Posterior cingulate gyrus (tissue), 11 donors: ENCODE measurements around the gene PGF.

ENCODE experiments used
- DNase-seq, 10 donors: peaks; one replicate each; pipeline versions ENCODE4 v3.0.0 to v3.0.0-alpha.2; 2020 to 2021; ENCODE audit warnings: mixed read lengths in 3 of 10
- intact Hi-C: fragments of 100-400 bp; cut with DNase I; formaldehyde crosslinking; loops from one replicate; pipeline ENCODE4 v1.15.1; 2023

The PGF gene

DNA sequence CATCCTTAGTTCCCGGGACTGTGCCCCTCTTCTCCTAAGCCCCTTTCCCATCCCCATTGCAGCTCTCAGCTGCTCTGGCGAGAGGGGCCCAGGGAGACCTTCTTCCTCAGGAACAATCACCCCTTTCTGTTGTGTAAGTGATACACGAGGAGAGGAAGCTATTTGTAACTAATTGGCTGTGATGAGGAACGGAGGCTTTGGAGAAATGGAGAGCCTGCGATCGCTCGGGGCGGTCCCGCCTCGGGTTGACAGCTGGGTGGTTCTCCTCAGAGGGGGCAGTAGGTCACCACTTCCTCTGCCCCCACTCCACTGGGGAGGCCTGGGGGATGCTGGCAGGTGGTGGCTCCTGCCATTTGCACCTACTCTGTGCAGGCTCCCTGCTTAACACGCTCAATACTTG lies 6.6 kb upstream of the PGF start:
- intact Hi-C loops, result no loop called here
- DNase-seq, result peak in 1 of 10 donors; percentile 23

DNA sequence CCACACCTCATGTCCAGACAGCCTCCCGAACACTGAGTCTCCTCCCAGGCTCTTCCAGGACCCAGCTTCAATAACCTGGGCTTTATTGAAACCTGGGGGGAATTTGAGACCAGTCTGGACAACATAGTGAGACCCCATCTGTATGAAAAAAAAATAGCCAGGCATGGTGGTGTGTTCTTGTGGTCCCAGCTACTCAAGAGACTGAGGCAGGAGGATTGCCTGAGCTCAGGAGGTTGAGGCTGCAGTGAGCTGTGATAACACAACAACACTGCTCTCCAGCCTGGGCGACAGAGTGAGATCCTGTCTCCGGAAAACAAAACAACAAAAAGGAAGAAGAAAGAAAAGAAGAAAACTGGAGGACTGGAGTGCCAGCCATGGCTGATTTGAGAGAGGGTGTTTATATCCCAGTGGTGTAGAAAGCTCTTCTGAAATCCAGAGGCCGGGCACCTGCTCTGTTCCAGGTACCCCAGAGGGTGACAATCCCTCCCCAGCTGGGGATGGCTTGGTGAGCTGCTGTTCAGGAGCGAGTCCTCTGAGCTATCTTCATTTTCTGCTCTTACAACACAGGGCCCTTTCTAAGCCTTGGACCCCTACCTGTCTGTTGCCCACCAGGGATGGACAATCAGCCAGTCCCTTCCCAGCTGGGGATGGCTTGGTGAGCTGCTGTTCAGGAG lies 6.0 kb upstream of the PGF start:
- DNase-seq, result peak in 2 of 10 donors; percentile 35 to 58
- intact Hi-C loops, result no loop called here

GRCh38 chr14:74960736-74961135 lies 5.3 kb upstream of the PGF start:
- intact Hi-C loops, result no loop called here
- DNase-seq, result peak in 2 of 10 donors; percentile 67 to 75

- intact Hi-C loops, result no loop called here
- peak in 2 of 10 donors; percentile 18 to 25 for DNase-seq
These were observed 4.3 kb upstream of the PGF start for GRCh38 chr14:74959596-74960180.

DNA sequence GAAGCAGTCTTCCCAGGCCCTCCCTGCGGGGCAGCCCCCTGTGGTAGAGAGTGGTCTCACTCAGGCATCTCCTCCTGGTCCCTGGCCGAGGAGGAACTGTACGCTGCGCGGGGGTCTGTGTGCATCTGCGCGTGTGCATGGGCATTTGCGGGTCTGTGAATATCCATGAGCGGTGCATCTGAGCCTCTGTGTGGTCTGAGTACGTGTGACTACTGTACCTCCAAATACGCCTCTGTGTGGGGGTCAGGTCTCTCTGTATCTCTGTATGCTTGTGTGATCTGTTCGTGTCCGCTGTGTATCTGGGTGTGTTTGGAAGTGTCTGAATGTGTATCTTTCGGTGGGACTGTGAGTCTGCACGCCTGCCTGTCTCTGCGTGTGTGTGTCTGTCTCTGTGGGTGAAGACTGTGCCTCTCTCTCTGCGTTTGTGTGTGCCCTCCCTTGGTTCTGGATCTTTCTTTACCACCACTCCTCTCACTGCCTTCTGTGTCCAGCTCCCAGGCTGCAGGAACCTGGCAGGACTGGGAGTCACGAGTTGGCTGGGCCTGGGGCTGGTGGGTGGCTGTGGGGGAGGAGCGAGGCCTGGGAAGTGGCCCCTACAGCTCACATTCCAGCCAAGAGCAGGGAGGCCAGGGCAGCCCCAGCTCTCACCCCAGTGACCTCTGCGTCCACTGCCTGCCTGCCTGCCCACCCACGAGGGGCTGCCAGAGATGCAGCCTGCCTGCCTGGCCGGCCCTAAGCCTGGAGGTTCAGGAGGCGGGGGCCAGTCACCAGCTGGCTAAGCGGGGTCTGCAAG lies 1.1 kb upstream of the PGF start:
- intact Hi-C loops, result no loop called here
- peak in 1 of 10 donors; percentile 81 for DNase-seq

DNA sequence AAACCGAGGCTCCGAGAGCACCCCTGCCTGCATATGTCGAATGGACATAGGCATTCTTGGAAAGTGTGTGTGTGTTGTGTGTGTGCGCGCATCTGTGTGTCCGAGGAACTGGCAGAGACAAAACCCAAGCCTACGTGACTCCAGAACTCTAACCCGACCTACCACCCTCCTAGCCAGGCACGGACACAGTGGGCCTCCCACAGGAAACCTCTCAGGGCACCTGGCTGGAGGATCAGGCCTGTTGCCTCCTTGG lies 556 bp upstream of the PGF start:
- intact Hi-C loops, result no loop called here
- no peak for DNase-seq

GRCh38 chr14:74954947-74955228 lies 509 bp downstream of the PGF start:
- DNase-seq, result no peak
- intact Hi-C loops, result no loop called here

- DNase-seq, result peak in 1 of 10 donors; percentile 80
- intact Hi-C loops, result no loop called here
These were observed 1.0 kb downstream of the PGF start for GRCh38 chr14:74954232-74954946.

DNA sequence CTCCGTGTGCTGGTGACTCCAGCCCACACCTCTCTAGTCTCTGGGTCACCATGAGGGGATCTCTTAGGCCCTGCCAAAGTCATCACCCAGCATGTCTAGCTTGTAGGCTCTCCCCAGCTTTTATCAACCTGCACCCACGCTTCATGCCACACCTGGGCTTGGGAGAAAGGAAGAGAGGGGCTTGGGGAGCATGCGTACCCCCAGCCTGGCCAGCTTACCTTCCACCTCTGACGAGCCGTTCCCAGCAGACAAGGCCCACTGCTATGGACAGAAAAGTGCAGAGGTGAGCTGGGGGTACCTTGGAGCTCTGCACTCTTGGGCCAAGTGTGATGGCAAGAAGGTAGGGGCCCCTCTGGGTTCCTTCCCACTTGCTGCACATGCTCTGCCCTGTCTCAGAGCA lies 1.7 kb downstream of the PGF start:
- intact Hi-C loops, result no loop called here
- no peak for DNase-seq

DNA sequence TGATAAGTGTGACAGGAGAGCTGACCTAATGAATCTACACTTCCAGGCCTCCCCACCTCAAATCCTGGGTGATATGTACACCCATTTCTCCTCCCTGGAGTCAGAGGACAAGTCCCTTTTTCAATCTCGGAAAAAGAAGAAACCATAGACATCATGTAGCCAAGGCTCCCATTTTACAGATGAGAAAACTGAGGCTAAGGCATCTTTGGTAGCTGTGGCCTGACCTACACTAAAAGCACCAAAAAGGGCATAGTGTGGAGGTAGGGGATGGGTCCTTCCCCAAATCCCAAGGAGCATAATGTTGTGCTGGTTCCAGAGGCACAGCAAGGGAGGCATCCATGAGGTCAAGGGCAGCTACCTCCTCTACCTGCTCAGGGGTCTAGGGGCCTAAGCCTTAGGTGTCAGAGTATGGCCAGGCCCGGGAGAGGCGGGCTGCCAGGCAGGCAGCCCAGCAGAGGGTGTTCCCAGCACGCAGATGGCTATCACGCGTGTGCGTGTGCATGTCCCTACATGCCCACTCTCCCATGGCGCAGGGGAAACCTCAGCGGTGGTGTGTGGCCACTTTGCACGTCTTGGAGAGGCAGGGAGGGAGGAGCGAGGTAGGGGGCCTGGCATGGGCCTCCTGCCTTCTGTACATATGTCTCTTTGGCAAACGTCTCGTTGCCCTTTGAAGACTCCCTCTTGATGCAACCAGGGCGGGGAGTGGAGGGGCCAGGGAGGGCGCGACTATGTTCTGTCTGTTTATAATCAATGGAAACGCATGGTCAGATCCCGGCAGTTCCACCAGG lies 2.5 kb downstream of the PGF start:
- intact Hi-C loops, result no loop called here

GRCh38 chr14:74952180-74952665 lies 3.2 kb downstream of the PGF start:
- intact Hi-C loops, result no loop called here
- DNase-seq, result no peak

More for the DNA sequence above, 2.5 kb downstream of the PGF start:
- DNase-seq, result no peak

DNA sequence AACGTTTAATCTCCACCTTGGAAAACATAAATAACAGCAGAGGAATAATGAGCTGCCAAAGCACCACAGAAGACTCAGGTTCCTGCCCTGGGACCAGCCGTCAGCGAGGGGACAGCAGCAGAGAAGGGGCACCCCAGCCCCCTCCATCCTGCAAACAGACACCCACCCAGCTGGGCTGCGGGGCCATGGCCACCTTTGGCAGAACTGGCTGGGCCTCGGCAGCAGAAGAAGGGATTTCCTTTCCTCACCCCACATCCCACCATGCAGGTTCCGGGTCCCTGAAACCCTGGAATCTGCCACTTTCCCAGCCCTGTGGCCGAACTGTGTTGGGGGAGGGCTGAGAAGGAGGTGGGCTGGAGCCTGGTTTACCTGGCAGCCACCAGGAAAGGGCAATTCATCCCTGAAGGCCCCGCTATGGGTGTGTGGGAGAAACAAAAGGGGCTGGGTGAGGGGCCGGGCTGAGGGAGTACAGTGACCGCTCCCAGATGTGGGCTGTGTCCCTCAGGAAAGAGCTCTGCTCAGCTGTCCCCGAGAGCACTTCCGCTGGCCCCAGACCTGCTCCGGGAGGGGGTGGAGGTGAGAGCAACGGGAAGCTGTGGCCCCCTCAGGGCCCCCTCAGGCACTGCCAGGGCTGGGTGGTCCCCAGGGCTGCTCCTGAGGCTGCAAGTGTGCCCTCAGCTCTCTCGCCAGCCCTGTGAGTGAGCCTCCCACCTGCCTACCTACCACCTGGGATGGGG lies 3.8 kb downstream of the PGF start:
- DNase-seq, result no peak
- intact Hi-C loops, result no loop called here

- no peak for DNase-seq
- intact Hi-C loops, result no loop called here
These were observed 4.5 kb downstream of the PGF start for GRCh38 chr14:74950795-74951442.

DNA sequence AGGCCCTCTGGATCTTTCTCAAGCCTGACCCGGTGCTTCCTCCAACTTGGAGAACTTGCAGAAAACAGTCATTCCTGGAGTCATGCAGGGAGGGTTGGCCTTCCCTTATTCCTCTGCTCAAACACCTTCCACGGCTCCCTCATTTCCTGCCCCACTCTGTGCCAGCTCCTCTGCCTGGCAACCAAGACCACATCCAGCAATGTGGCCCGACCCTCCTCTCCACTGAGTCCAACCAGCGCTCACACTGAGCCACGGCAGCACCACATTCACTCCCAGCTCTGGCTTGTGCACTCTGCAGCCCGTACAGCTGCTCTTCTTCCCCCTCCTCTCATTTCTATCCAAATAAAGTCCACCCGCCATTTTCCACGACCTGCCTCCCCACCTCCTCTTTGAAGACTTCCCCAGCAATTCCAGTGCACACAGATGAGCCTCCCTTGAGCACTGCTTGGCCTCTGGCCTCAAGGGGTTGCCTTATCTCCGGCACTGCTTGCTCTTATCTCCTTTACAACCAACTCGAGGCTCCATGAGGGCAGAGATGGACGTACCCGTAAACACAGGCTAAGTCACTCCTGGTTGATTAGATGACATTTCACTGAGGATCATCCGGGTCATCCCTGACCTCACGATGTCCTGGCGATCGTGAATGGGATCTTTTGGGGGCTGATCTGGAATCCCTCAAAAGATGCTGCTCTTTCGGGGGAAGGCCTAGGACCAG lies 5.4 kb downstream of the PGF start:
- intact Hi-C loops, result loop anchor here (5.0 kb wide), 1 partner anchor 52 kb away; the partner anchor contains the start of gene EIF2B2
- DNase-seq, result no peak

DNA sequence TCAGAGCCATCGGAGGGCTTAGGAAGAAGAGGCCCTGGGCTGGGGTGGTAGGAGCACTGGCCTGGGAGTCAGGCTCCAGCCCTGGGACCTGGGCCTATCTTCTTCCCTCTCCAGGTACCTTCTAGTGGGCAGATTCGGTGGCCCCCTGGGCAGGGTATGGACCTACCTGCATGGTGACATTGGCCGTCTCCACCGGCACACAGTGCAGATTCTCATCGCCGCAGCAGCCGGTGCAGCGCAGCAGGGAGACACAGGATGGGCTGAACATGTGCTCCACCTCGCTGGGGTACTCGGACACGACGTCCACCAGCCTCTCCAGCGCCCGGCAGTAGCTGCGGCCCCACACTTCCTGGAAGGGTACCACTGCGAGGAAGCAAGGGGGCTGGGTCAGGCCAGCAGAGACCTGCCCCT lies 6.2 kb downstream of the PGF start:
- no peak for DNase-seq
- intact Hi-C loops, result loop anchor here (5.0 kb wide), 1 partner anchor 53 kb away; the partner anchor contains the start of gene EIF2B2

DNA sequence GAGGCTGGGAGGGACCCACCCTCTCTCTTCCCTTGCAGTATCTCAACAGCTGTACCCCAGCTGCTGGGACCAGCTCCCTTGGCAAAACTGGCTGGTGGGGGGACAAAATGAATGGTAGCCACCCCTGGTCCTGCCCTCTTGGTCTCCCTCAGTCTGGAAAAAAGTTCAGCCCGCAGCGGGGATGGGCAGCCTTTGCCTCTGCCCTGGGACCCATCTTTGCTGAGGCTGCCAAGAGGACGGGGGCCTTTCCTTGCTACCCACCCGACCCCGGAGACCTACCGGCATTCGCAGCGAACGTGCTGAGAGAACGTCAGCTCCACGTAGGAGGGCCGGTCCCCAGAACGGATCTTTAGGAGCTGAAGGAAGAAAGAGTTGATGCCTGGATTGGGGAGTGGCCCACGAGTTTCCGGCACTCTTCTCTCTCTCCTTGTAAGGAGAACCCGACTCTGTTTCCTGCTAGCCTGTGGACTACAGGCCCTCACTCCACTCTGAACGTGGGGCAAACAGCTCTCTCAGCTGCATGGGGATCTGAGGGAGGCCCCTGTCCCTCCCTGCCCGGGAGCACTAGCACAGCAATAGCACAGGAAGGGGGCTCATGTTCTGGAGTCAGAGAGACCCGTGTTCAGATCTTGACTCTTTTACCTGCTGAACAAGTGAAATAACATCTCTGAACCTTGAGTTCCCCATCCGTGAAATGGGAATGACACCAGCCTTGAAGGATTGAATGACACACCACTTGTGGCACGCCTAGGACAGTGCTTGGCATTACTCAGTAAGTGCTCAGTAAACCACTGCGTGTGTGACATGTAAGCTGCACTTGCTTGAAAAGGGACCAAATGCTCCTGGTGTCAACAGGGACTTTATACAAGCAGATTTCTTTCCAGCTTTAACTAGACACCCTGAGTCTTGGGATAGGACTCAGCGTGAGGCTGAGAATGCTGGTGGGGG lies 6.9 kb downstream of the PGF start:
- no peak for DNase-seq

More for the DNA sequence above, 6.9 kb downstream of the PGF start:
- intact Hi-C loops, result loop anchor here (5.0 kb wide), 1 partner anchor 54 kb away; the partner anchor contains the start of gene EIF2B2
